COLO829 (cell line): ENCODE measurements around the gene PGBD5.
"Not testable (repeated sequence)": the region's sequence is repeated elsewhere in the genome, so short reads cannot be mapped to it uniquely, and the experiment has no call there.

Experiments used
- DNase-seq: peaks from one replicate; pipeline ENCODE4 v3.0.0; 2012; ENCODE audit warnings: low spot score

PGBD5 gene

GRCh38 chr1:230426246-230427093 lies at the start of gene PGBD5:
Gene PGBD5, minus strand, starts transcription at chr1:230426332. Its CDS starts 404 bp downstream, at chr1:230425928.
- peak; percentile 57 for DNase-seq

- DNase-seq: not testable (repeated sequence)
These were observed 48.8 kb upstream of the PGBD5 start for GRCh38 chr1:230474924-230475323.

GRCh38 chr1:230470750-230471149 lies 44.6 kb upstream of the PGBD5 start:
- not testable (repeated sequence) for DNase-seq

GRCh38 chr1:230469271-230469670 lies 43.1 kb upstream of the PGBD5 start:
- no peak for DNase-seq

- DNase-seq: no peak
These were observed 39.6 kb upstream of the PGBD5 start for GRCh38 chr1:230465691-230466090.

GRCh38 chr1:230464671-230465070 lies 38.5 kb upstream of the PGBD5 start:
- DNase-seq: no peak

GRCh38 chr1:230463760-230464159 lies 37.6 kb upstream of the PGBD5 start:
- DNase-seq: no peak

GRCh38 chr1:230463326-230463725 lies 37.2 kb upstream of the PGBD5 start:
- no peak for DNase-seq

GRCh38 chr1:230459465-230459864 lies 33.3 kb upstream of the PGBD5 start:
- DNase-seq: no peak

GRCh38 chr1:230458509-230458908 lies 32.4 kb upstream of the PGBD5 start:
- no peak for DNase-seq

- DNase-seq: no peak
These were observed 30.3 kb upstream of the PGBD5 start for GRCh38 chr1:230456478-230456877.

- DNase-seq: no peak
These were observed 29.2 kb upstream of the PGBD5 start for GRCh38 chr1:230455291-230455690.

- DNase-seq: no peak
These were observed 27.2 kb upstream of the PGBD5 start for GRCh38 chr1:230453377-230453776.

- no peak for DNase-seq
These were observed 15.3 kb upstream of the PGBD5 start for GRCh38 chr1:230441183-230442029.

GRCh38 chr1:230435108-230435507 lies 9.0 kb upstream of the PGBD5 start:
- no peak for DNase-seq

- DNase-seq: no peak
These were observed 5.4 kb upstream of the PGBD5 start for GRCh38 chr1:230431527-230431926.

- no peak for DNase-seq
These were observed 4.4 kb upstream of the PGBD5 start for GRCh38 chr1:230430499-230430898.

- no peak for DNase-seq
These were observed 3.1 kb upstream of the PGBD5 start for GRCh38 chr1:230429067-230429735.

GRCh38 chr1:230427981-230428380 lies 1.8 kb upstream of the PGBD5 start:
- DNase-seq: no peak

- no peak for DNase-seq
These were observed 1.2 kb upstream of the PGBD5 start for GRCh38 chr1:230427094-230427876.

- no peak for DNase-seq
These were observed 660 bp downstream of the PGBD5 start for GRCh38 chr1:230425252-230426091.
